ENCODE measurements around the gene TNFRSF18. TPM values are rescaled to one million over a fixed set of nuclear protein-coding genes. Genes with fewer than 3 reads are reported as not detected.

The TNFRSF18 gene
- total and polyA plus RNA-seq, 10 of the 15 experiments (the other 5 are each of a cell fraction or from before 2014, with no cell fraction given), result 0.18 to 7.5 (median 1.5) TPM; not detected in 1

DNA sequence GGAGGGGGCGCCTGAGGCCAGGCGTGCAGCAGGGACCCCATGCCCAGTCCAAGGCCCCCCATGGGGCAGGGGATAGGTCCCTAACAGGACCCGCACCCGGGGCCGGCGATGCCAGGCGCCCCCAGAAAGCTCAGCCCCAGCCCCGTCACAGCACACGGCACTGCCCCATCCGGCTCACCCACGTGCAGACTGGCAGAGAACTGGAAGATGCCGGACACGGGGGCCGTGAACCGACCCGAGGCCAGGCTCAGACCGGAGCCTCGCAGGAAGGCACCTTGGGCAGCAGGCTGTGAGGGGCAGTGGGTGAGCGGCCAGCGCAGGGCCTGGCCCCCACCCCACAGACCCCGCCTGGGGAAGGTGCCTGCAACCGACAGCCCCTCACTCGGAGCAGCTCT, 36.9 kb upstream of the TNFRSF18 start (continued):
- TF ChIP-seq, protein P1, sequence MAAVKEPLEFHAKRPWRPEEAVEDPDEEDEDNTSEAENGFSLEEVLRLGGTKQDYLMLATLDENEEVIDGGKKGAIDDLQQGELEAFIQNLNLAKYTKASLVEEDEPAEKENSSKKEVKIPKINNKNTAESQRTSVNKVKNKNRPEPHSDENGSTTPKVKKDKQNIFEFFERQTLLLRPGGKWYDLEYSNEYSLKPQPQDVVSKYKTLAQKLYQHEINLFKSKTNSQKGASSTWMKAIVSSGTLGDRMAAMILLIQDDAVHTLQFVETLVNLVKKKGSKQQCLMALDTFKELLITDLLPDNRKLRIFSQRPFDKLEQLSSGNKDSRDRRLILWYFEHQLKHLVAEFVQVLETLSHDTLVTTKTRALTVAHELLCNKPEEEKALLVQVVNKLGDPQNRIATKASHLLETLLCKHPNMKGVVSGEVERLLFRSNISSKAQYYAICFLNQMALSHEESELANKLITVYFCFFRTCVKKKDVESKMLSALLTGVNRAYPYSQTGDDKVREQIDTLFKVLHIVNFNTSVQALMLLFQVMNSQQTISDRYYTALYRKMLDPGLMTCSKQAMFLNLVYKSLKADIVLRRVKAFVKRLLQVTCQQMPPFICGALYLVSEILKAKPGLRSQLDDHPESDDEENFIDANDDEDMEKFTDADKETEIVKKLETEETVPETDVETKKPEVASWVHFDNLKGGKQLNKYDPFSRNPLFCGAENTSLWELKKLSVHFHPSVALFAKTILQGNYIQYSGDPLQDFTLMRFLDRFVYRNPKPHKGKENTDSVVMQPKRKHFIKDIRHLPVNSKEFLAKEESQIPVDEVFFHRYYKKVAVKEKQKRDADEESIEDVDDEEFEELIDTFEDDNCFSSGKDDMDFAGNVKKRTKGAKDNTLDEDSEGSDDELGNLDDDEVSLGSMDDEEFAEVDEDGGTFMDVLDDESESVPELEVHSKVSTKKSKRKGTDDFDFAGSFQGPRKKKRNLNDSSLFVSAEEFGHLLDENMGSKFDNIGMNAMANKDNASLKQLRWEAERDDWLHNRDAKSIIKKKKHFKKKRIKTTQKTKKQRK (IDR thresholded peaks at IDR 0.05; ENCODE audit: low read depth, low read length), result no peak
- no peak for TF ChIP-seq SREBF1 (IDR thresholded peaks at IDR 0.05; ENCODE audit: low read length)
- TF ChIP-seq RELA (IDR thresholded peaks at IDR 0.05; ENCODE audit: borderline replicate concordance, partially characterized antibody), result no peak
- no peak for TF ChIP-seq EED (IDR thresholded peaks at IDR 0.05; ENCODE audit: low read depth)
- TF ChIP-seq, protein P2, sequence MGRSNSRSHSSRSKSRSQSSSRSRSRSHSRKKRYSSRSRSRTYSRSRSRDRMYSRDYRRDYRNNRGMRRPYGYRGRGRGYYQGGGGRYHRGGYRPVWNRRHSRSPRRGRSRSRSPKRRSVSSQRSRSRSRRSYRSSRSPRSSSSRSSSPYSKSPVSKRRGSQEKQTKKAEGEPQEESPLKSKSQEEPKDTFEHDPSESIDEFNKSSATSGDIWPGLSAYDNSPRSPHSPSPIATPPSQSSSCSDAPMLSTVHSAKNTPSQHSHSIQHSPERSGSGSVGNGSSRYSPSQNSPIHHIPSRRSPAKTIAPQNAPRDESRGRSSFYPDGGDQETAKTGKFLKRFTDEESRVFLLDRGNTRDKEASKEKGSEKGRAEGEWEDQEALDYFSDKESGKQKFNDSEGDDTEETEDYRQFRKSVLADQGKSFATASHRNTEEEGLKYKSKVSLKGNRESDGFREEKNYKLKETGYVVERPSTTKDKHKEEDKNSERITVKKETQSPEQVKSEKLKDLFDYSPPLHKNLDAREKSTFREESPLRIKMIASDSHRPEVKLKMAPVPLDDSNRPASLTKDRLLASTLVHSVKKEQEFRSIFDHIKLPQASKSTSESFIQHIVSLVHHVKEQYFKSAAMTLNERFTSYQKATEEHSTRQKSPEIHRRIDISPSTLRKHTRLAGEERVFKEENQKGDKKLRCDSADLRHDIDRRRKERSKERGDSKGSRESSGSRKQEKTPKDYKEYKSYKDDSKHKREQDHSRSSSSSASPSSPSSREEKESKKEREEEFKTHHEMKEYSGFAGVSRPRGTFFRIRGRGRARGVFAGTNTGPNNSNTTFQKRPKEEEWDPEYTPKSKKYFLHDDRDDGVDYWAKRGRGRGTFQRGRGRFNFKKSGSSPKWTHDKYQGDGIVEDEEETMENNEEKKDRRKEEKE (IDR thresholded peaks at IDR 0.05), result no peak
- TF ChIP-seq TCF3 (IDR thresholded peaks at IDR 0.05; ENCODE audit: borderline replicate concordance, insufficient read depth, low read depth, low read length), result no peak
- no peak for TF ChIP-seq CBX5 (IDR thresholded peaks at IDR 0.05; ENCODE audit: low read depth)
- TF ChIP-seq ZNF274 (IDR thresholded peaks at IDR 0.05; ENCODE audit: insufficient read depth, insufficient read length), result no peak
- no peak for TF ChIP-seq CREM (IDR thresholded peaks at IDR 0.05; ENCODE audit: low read depth)
- TF ChIP-seq GATAD2B (conservative IDR thresholded peaks at IDR 0.05; ENCODE audit: low read depth), result no peak
- TF ChIP-seq MAX (IDR thresholded peaks at IDR 0.05; ENCODE audit: low read depth, low read length), result no peak
- TF ChIP-seq HDAC2 (IDR thresholded peaks at IDR 0.05), result no peak
